ENCODE data around the gene BIN1. TPM values are rescaled to one million over a fixed set of nuclear protein-coding genes. Genes with fewer than 3 reads are reported as not detected.

The BIN1 gene
- total RNA-seq, 1 donor from 2014 or later: 90.9 TPM

- Histone ChIP-seq H3K36me3 (ENCODE audit: control insufficient read depth, insufficient read depth, low read length) (no peaks in the 10 kb centered on the region), H3K27me3 (ENCODE audit: control insufficient read depth, insufficient read depth, low read length) (peaks cover 3% of the 10 kb centered on the region), H3K4me3 (ENCODE audit: low read depth, low read length) (no peak overlapping the region)
- no peak for DNase-seq (ENCODE audit: low read depth)
- TF ChIP-seq CTCF (IDR thresholded peaks at IDR 0.05; ENCODE audit: insufficient read depth, low read length, poor library complexity, severe bottlenecking): no peak
Observed at GRCh38 chr2:127012868-127013267, 94.1 kb downstream of the BIN1 start.

- no peak for DNase-seq (ENCODE audit: low read depth)
- no peak for TF ChIP-seq CTCF (IDR thresholded peaks at IDR 0.05; ENCODE audit: insufficient read depth, low read length, poor library complexity, severe bottlenecking)
- Histone ChIP-seq H3K36me3 (ENCODE audit: control insufficient read depth, insufficient read depth, low read length) (no peaks in the 10 kb centered on the region), H3K27me3 (ENCODE audit: control insufficient read depth, insufficient read depth, low read length) (peaks cover 3% of the 10 kb centered on the region), H3K4me3 (ENCODE audit: low read depth, low read length) (no peak overlapping the region)
Observed at GRCh38 chr2:127012215-127012614, 94.7 kb downstream of the BIN1 start.

- Histone ChIP-seq H3K36me3 (ENCODE audit: control insufficient read depth, insufficient read depth, low read length) (no peaks in the 10 kb centered on the region), H3K27me3 (ENCODE audit: control insufficient read depth, insufficient read depth, low read length) (peaks cover 3% of the 10 kb centered on the region), H3K4me3 (ENCODE audit: low read depth, low read length) (no peak overlapping the region)
- no peak for DNase-seq (ENCODE audit: low read depth)
- no peak for TF ChIP-seq CTCF (IDR thresholded peaks at IDR 0.05; ENCODE audit: insufficient read depth, low read length, poor library complexity, severe bottlenecking)
Observed at GRCh38 chr2:127011796-127012195, 95.2 kb downstream of the BIN1 start.

GRCh38 chr2:127011231-127011661 is 95.7 kb downstream of the BIN1 start:
- Histone ChIP-seq H3K36me3 (ENCODE audit: control insufficient read depth, insufficient read depth, low read length) (no peaks in the 10 kb centered on the region), H3K4me3 (ENCODE audit: low read depth, low read length) (no peak overlapping the region), H3K27me3 (ENCODE audit: control insufficient read depth, insufficient read depth, low read length) (peaks cover 3% of the 10 kb centered on the region)
- no peak for DNase-seq (ENCODE audit: low read depth)
- TF ChIP-seq CTCF (IDR thresholded peaks at IDR 0.05; ENCODE audit: insufficient read depth, low read length, poor library complexity, severe bottlenecking): no peak

GRCh38 chr2:127008265-127009015 is 98.5 kb downstream of the BIN1 start:
- TF ChIP-seq CTCF (IDR thresholded peaks at IDR 0.05; ENCODE audit: insufficient read depth, low read length, poor library complexity, severe bottlenecking): no peak
- Histone ChIP-seq H3K36me3 (ENCODE audit: control insufficient read depth, insufficient read depth, low read length) (no peaks in the 10 kb centered on the region), H3K27me3 (ENCODE audit: control insufficient read depth, insufficient read depth, low read length) (peaks cover 3% of the 10 kb centered on the region), H3K4me3 (ENCODE audit: low read depth, low read length) (no peak overlapping the region)
- no peak for DNase-seq (ENCODE audit: low read depth)

- DNase-seq (ENCODE audit: low read depth): no peak
- peaks cover 3% of the 10 kb centered on the region for H3K27me3 ChIP-seq (ENCODE audit: control insufficient read depth, insufficient read depth, low read length)
- no peak for TF ChIP-seq CTCF (IDR thresholded peaks at IDR 0.05; ENCODE audit: insufficient read depth, low read length, poor library complexity, severe bottlenecking)
- H3K4me3 ChIP-seq (ENCODE audit: low read depth, low read length): no peak overlapping the region
- H3K36me3 ChIP-seq (ENCODE audit: control insufficient read depth, insufficient read depth, low read length): no peaks in the 10 kb centered on the region
Observed at GRCh38 chr2:127007652-127008051, 99.3 kb downstream of the BIN1 start.

Data from kidney epithelial cell (primary cell).